Thymus (tissue), 11 donors: ENCODE measurements around the gene UBL5. TPM values are rescaled to one million over a fixed set of nuclear protein-coding genes. Genes with fewer than 3 reads are reported as not detected.
"Not testable (repeated sequence)": the region's sequence is repeated elsewhere in the genome, so short reads cannot be mapped to it uniquely, and the experiment has no call there.

Experiments
- DNase-seq, 9 donors: peaks; one replicate each; pipeline ENCODE4 v3.0.0-alpha.2; 2013; ENCODE audit warnings: low spot score in 9 of 9, low read depth in 6 of 9, missing footprints in 1 of 9
- H3K27ac ChIP-seq, 2 donors: one replicate each; pipeline ENCODE4 v1.5.1; 2013; ENCODE audit warnings: control low read depth in 1 of 2, low read depth in 1 of 2, low read length in 1 of 2, mild to moderate bottlenecking in 1 of 2, moderate library complexity in 1 of 2
- H3K27me3 ChIP-seq, 2 donors: one replicate each; pipeline ENCODE4 v1.5.1; 2013; ENCODE audit warnings: low read length in 1 of 2; ENCODE audit not compliant: control insufficient read depth in 2 of 2, insufficient read depth in 1 of 2
- H3K36me3 ChIP-seq, 2 donors: one replicate each; pipeline ENCODE4 v1.5.1; 2013; ENCODE audit warnings: low read length in 1 of 2, mild to moderate bottlenecking in 1 of 2, moderate library complexity in 1 of 2; ENCODE audit not compliant: control insufficient read depth in 2 of 2, insufficient read depth in 2 of 2
- H3K4me1 ChIP-seq, 2 donors: one replicate each; pipeline ENCODE4 v1.5.1; 2013; ENCODE audit warnings: low read length in 2 of 2; ENCODE audit not compliant: control insufficient read depth in 2 of 2, insufficient read depth in 2 of 2
- H3K4me3 ChIP-seq, 2 donors: one replicate each; pipeline ENCODE4 v1.5.1; 2013; ENCODE audit warnings: low read length in 2 of 2, control low read depth in 1 of 2, mild to moderate bottlenecking in 1 of 2
- H3K9me3 ChIP-seq, 2 donors: one replicate each; pipeline ENCODE4 v1.5.1; 2013; ENCODE audit warnings: low read length in 1 of 2, mild to moderate bottlenecking in 1 of 2; ENCODE audit not compliant: control insufficient read depth in 2 of 2, insufficient read depth in 1 of 2
- WGBS: extraction: QIAGEN DNeasy Blood & Tissue Kit; methylation state at CpG from one replicate; pipeline ENCODE4 v1.1.7; 2013; 5-methylcytosine and 5-hydroxymethylcytosine counted together
- polyA plus RNA-seq: library from polyadenylated mRNA; stranded (reverse); fragments of 200-250 nt; gene quantifications from one replicate; pipeline ENCODE4 v1.2.3, GENCODE V29; 2013
- total RNA-seq: library from RNA; stranded (reverse); fragments of 120-200 nt; gene quantifications from one replicate; pipeline ENCODE4 v1.2.4, GENCODE V29; 2013
- donor health status: healthy.

The UBL5 gene
- total and polyA plus RNA-seq, 2 donors: 577 to 749 TPM

DNA sequence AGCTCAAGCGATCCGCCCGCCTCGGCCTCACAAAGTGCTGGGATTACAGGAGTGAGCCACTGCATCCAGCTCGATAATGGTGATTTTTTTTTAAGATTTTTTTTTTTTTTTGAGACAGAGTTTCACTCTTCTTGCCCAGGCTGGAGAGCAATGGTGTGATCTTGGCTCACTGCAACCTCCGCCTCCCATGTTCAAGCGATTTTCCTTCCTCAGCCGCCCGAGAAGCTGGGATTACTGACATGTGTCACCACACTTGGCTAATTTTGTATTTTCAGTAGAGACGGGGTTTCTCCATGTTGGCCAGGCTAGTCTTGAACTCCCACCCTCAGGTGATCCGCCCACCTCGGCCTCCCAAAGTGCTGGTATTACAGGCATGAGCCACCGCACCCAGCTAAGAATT is 39.1 kb upstream of the UBL5 start:
- not testable (repeated sequence) for H3K36me3 ChIP-seq, H3K27ac ChIP-seq, H3K9me3 ChIP-seq, DNase-seq, H3K27me3 ChIP-seq, H3K4me3 ChIP-seq
- H3K4me1 ChIP-seq: peaks cover 9 to 50% of the 10 kb centered on the region in 2 donors
- WGBS: 97% methylated on average over 13 of the region's 13 CpGs

DNA sequence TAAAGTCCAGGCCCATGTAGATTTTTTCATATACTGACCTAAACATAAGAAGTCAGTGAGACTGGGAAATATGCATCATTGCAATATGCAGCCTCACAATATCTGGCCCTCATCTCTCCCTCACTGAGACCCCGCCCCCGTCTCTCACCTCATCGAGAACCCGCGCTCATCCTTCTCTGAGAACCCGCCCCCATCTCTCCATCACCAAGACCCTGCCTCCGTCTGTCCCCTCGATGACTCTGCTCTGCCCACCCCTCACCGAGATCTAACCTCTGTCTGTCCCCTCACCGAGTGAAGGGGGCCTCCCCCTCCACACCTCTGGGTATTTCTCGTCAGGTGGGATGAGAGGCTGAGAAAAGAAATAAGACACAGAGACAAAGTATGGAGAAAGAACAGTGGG is 38.7 kb upstream of the UBL5 start:
- Histone ChIP-seq H3K27ac (no peak overlapping the region), H3K4me3 (no peak overlapping the region), H3K27me3 (no peaks in the 10 kb centered on the region), H3K9me3 (peaks cover 0 to 13% of the 10 kb centered on the region in 2 donors), H3K4me1 (peaks cover 9 to 48% of the 10 kb centered on the region in 2 donors), H3K36me3 (no peaks in the 10 kb centered on the region)
- 96% methylated on average over 11 of the region's 11 CpGs for WGBS
- no peak for DNase-seq

DNA sequence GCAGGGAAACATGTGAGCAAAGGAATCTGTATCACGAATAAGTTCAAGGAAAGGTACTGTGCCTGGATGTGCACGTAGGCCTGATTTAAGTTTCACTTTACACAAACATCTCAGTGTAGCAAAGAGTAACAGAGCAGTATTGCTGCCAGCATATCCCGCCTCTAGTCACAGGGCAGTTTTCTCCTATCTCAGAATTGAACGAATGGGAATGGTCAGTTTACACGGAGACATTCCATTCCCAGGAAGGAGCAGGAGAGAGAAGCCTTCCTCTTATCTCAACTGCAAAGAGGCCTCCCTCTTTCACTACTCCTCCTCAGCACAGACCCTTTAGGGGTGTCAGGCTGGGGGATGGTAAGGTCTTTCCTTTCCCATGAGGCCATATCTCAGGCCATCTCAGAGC is 38.1 kb upstream of the UBL5 start:
- peaks cover 9 to 43% of the 10 kb centered on the region in 2 donors for H3K4me1 ChIP-seq
- H3K4me3 ChIP-seq, H3K27me3 ChIP-seq, DNase-seq, H3K27ac ChIP-seq, H3K36me3 ChIP-seq: not testable (repeated sequence)
- H3K9me3 ChIP-seq: peaks cover 0 to 17% of the 10 kb centered on the region in 2 donors
- 82% methylated on average over 5 of the region's 5 CpGs for WGBS

DNA sequence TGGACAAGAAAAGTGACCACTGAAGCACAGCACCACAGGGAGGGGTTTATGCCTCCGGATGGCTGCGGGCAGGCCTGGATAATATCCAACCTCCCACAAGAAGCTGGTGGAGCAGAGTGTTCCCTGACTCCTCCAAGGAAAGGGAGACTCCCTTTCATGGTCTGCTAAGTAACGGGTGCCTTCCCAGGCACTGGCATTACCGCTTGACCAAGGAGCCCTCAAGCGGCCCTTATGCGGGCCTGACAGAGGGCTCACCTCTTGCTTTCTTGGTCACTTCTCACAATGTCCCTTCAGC is 36.7 kb upstream of the UBL5 start:
- WGBS: 98% methylated on average over 6 of the region's 6 CpGs
- not testable (repeated sequence) for H3K36me3 ChIP-seq, H3K27me3 ChIP-seq, DNase-seq, H3K4me3 ChIP-seq
- peaks cover 9 to 45% of the 10 kb centered on the region in 2 donors for H3K4me1 ChIP-seq
- peak overlapping the region in 1 of 2 donors; percentile 88 for H3K27ac ChIP-seq
- H3K9me3 ChIP-seq: peaks cover 0 to 17% of the 10 kb centered on the region in 2 donors

DNA sequence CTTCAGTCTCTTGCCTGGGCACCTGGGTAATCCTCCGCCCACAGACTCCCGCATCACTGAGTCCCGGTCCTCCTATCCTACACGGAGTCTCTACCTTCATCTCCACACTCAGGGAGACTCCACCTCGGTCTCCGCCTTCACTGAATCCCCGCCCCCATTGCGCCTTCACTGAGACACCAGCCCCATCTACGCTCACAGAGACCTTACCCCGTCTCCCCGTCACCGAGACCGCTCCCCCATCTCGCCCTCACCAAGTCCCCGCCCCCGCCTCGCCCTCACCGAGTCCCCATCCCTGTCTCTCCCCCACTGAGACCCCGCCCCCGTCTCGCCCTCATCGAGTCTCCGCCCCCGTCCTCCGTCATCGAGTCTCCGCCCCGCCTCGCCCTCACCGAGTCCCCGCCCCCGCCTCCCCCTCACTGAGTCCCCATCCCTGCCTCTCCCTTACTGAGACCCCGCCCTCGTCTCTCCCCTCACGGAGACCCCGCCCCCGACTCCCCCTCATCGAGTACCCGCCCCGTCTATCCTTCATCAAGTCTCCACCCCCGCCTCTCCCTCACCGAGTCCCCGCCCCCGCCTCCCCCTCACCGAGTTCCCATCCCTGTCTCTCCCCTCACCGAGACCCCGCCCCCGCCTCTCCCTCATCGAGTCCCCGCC is 36.0 kb upstream of the UBL5 start:
- DNase-seq: peak in 8 of 9 donors; percentile 85 to 97 (median 94)
- no peaks in the 10 kb centered on the region for H3K27me3 ChIP-seq
- H3K9me3 ChIP-seq: peaks cover 0 to 17% of the 10 kb centered on the region in 2 donors
- H3K4me3 ChIP-seq: peak overlapping the region; percentile 62 to 74
- no peaks in the 10 kb centered on the region for H3K36me3 ChIP-seq
- H3K4me1 ChIP-seq: peaks cover 6 to 44% of the 10 kb centered on the region in 2 donors
- peak overlapping the region; percentile 99 for H3K27ac ChIP-seq
- WGBS: 2% methylated on average over 50 of the region's 50 CpGs

DNA sequence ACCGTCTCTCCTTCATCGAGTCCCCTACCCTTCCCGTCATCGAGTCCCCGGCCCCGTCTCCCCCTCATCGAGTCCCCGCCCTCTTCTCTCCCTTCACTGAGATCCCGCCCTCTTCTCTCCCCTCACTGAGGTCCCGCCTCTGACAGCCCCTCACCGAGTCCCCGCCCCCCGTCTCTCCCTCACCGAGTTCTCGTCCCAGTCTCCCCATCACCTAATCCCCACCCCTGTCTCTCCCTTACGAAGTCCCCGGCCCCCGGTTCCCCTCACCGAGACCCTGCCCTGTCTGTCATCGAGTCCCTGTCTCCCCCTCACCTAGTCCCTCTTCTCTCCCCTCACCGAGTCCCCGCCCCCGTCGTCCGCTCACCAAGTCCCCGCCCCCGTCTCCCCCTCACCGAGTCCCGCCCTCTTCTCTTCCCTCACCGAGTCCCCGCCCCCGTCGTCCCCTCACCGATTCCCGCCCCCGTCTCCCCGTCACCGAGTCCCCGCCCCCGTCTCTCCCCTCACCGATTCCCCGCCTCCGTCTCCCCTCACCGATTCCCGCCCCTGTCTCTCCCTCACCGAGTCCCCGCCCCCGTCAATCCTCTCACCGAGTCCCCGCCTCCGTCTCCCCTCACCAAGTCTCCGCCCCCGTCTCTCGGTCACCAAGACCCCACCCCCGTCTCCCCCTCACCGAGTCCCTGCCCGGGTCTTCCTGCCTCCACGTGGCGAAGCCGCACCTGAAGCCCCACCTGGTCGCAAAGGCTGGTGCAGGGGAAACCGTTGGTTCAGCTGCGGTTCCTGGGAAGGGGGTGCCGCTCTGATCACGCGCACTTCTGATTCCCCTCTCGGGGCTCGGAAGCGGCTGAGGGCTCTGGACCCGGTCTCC is 35.3 kb upstream of the UBL5 start:
- peaks cover 0 to 17% of the 10 kb centered on the region in 2 donors for H3K9me3 ChIP-seq
- DNase-seq: peak; percentile 83 to 97 (median 94)
- 3% methylated on average over 70 of the region's 70 CpGs for WGBS
- H3K36me3 ChIP-seq: no peaks in the 10 kb centered on the region
- H3K4me3 ChIP-seq: peak overlapping the region; percentile 62 to 74
- peaks cover 6 to 45% of the 10 kb centered on the region in 2 donors for H3K4me1 ChIP-seq
- H3K27me3 ChIP-seq: no peaks in the 10 kb centered on the region
- peak overlapping the region; percentile 99 for H3K27ac ChIP-seq

DNA sequence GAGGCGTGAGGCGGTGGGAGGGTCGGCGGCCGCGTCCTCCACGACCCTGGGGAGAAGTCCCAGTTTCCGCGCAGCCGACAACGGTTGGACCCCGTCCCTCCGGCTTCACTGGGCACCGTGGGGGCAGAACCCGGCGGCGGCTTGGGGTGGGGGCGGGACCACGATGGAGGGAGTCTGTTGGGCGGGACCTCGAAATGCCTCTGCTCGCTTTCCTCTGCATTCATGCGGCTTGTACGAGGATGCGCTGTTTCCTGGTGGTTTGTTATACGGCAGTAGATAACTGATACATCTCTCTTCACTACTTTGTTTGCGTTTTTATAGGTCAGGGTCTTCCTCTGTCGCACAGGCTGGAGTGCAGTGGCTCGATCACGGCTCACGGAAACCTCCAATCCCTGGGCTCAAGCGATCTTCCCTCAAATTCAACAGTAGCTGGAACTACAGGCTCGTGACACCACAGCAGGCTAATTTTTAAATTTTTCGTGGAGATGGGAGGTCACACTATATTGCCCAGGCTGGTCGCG is 34.6 kb upstream of the UBL5 start:
- Histone ChIP-seq H3K4me1 (peaks cover 6 to 44% of the 10 kb centered on the region in 2 donors), H3K4me3 (peak overlapping the region; percentile 62 to 74), H3K27ac (peak overlapping the region; percentile 99), H3K27me3 (no peaks in the 10 kb centered on the region), H3K36me3 (no peaks in the 10 kb centered on the region), H3K9me3 (peaks cover 0 to 17% of the 10 kb centered on the region in 2 donors)
- peak in 2 of 9 donors; percentile 44 to 57 for DNase-seq
- WGBS: 18% methylated on average over 36 of the region's 36 CpGs

DNA sequence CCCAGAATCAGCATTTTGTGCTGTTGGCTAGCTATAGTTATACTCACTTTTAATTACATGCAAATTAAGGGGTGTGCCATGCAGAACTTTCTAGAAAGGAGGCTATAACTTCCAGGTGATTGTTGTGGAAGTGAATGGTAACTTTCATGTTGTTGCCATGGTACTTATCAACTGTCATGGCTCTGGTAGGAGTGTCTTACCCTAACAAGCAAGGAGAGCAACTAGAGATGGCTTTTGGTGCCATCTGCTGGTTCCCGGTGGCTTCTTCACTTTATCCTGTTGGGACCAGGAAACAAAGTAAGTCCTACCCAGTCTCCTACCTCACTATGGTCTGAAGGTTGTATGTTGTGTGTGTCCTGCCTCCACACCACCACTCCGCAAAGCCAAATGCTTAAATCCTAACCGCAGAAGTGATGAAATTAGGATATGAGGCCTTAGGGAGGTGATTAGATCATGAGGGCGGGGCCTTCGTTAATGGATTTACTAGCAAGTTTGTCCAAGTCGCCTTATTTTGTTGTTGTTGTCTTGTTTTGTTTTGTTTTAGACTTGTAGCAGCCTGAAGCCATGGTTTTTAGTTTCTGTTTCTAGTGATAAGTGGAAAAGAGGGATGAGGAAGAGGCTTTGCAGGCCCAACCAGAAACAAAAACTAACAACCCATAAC is 31.5 kb upstream of the UBL5 start:
- H3K27ac ChIP-seq: peak overlapping the region in 1 of 2 donors; percentile 94
- H3K9me3 ChIP-seq: peaks cover 0 to 17% of the 10 kb centered on the region in 2 donors
- 63% methylated on average over 6 of the region's 6 CpGs for WGBS
- no peak overlapping the region for H3K4me3 ChIP-seq
- DNase-seq: peak; percentile 73 to 97 (median 92)
- no peaks in the 10 kb centered on the region for H3K27me3 ChIP-seq
- peaks cover 0 to 33% of the 10 kb centered on the region in 2 donors for H3K4me1 ChIP-seq
- no peaks in the 10 kb centered on the region for H3K36me3 ChIP-seq
